Thoracic aorta (tissue), 2 donors: Measurements from ENCODE around the gene CNTN2. TPM values are rescaled to one million over a fixed set of nuclear protein-coding genes. Genes with fewer than 3 reads are reported as not detected.

ENCODE experiments used
- ATAC-seq: fragments of 150-250 bp; one replicate; pipeline ENCODE4 v1.8.0; 2017; ENCODE audit warnings: low read depth; ENCODE audit not compliant: insufficient number of reproducible peaks, low FRiP score
- DNase-seq: peaks from one replicate; pipeline ENCODE4 v3.0.0-alpha.2; 2020; ENCODE audit warnings: low spot score
- H3K27ac ChIP-seq, 2 donors: fragments of 200-600 bp; sonication (generic); 1 replicate in 1 of 2; 2 replicates in 1 of 2; pipeline ENCODE4 v1.5.1; 2016; ENCODE audit warnings: mild to moderate bottlenecking in 2 of 2, moderate library complexity in 2 of 2
- H3K27me3 ChIP-seq: fragments of 200-600 bp; sonication (generic); replicated peaks from 2 replicates; pipeline ENCODE4 v1.6.0; 2016; ENCODE audit warnings: mild to moderate bottlenecking; ENCODE audit not compliant: insufficient read depth
- H3K36me3 ChIP-seq: fragments of 200-600 bp; sonication (generic); one replicate; pipeline ENCODE4 v1.5.1; 2016
- H3K4me1 ChIP-seq, 2 donors: fragments of 200-600 bp; sonication (generic); 1 replicate in 1 of 2; 2 replicates in 1 of 2; pipeline versions ENCODE4 v1.5.1 to v1.6.0; 2016; ENCODE audit warnings: low read depth in 2 of 2, mild to moderate bottlenecking in 1 of 2; ENCODE audit not compliant: control insufficient read depth in 1 of 2
- H3K4me3 ChIP-seq: fragments of 200-600 bp; sonication (generic); 2 replicates; pipeline ENCODE4 v1.5.1; 2016; ENCODE audit warnings: mild to moderate bottlenecking
- H3K9me3 ChIP-seq: fragments of 200-600 bp; sonication (generic); 2 replicates; pipeline ENCODE4 v1.5.1; 2016
- CTCF ChIP-seq: fragments of 200-600 bp; sonication (generic); IDR thresholded peaks from one replicate; pipeline ENCODE4 v1.5.1; 2019; ENCODE audit warnings: antibody characterized with exemption
- total RNA-seq, 2 donors: library from RNA; depleted of rRNA; stranded (reverse); fragments of >200 nt; gene quantifications; one replicate each; pipeline versions ENCODE4 v1.1.0 to v1.2.3, GENCODE V29; 2016

The CNTN2 gene
- total RNA-seq, 2 donors from 2014 or later = 0.68 to 1.4 TPM

GRCh38 chr1:205016075-205016474 lies 26.9 kb upstream of the CNTN2 start:
- no peak for TF ChIP-seq CTCF
- H3K27me3 ChIP-seq = no peaks in the 10 kb centered on the region
- ATAC-seq (no peak), DNase-seq (no peak)
- no peaks in the 10 kb centered on the region for H3K36me3 ChIP-seq
- H3K9me3 ChIP-seq = no peaks in the 10 kb centered on the region
- no peak overlapping the region for H3K4me3 ChIP-seq
- no peaks in the 10 kb centered on the region for H3K4me1 ChIP-seq
- no peak overlapping the region for H3K27ac ChIP-seq

- H3K27ac ChIP-seq = no peak overlapping the region
- no peak for DNase-seq
- no peaks in the 10 kb centered on the region for H3K9me3 ChIP-seq
- no peaks in the 10 kb centered on the region for H3K4me1 ChIP-seq
- no peak overlapping the region for H3K4me3 ChIP-seq
- TF ChIP-seq CTCF = no peak
- H3K36me3 ChIP-seq = no peaks in the 10 kb centered on the region
- no peaks in the 10 kb centered on the region for H3K27me3 ChIP-seq
- no peak for ATAC-seq
Measured at GRCh38 chr1:205016584-205016983, 26.4 kb upstream of the CNTN2 start.

- no peak overlapping the region for H3K27ac ChIP-seq
- DNase-seq (no peak), ATAC-seq (no peak)
- no peaks in the 10 kb centered on the region for H3K36me3 ChIP-seq
- H3K4me3 ChIP-seq = no peak overlapping the region
- no peaks in the 10 kb centered on the region for H3K9me3 ChIP-seq
- no peaks in the 10 kb centered on the region for H3K4me1 ChIP-seq
- no peaks in the 10 kb centered on the region for H3K27me3 ChIP-seq
- no peak for TF ChIP-seq CTCF
Measured at GRCh38 chr1:205017001-205017400, 26.0 kb upstream of the CNTN2 start.

- no peaks in the 10 kb centered on the region for H3K27me3 ChIP-seq
- no peaks in the 10 kb centered on the region for H3K9me3 ChIP-seq
- no peaks in the 10 kb centered on the region for H3K4me1 ChIP-seq
- H3K27ac ChIP-seq = no peak overlapping the region
- H3K4me3 ChIP-seq = no peak overlapping the region
- TF ChIP-seq CTCF = no peak
- DNase-seq (no peak), ATAC-seq (no peak)
- H3K36me3 ChIP-seq = no peaks in the 10 kb centered on the region
Measured at GRCh38 chr1:205017766-205018165, 25.2 kb upstream of the CNTN2 start.

GRCh38 chr1:205018381-205018780 lies 24.6 kb upstream of the CNTN2 start:
- H3K4me1 ChIP-seq = no peaks in the 10 kb centered on the region
- H3K36me3 ChIP-seq = no peaks in the 10 kb centered on the region
- H3K27me3 ChIP-seq = no peaks in the 10 kb centered on the region
- H3K27ac ChIP-seq = no peak overlapping the region
- DNase-seq = no peak
- ATAC-seq = no peak
- H3K4me3 ChIP-seq = no peak overlapping the region
- no peak for TF ChIP-seq CTCF
- H3K9me3 ChIP-seq = no peaks in the 10 kb centered on the region
